Mucosa of rectum (tissue), 2 donors: ENCODE results near the gene PRSS3.
"Not testable (repeated sequence)": the region's sequence is repeated elsewhere in the genome, so short reads cannot be mapped to it uniquely, and the experiment has no call there.

ENCODE experiments used
- H3K27ac ChIP-seq, 2 donors: one replicate each; pipeline ENCODE4 v1.7.0; 2013; ENCODE audit warnings: inconsistent platforms in 2 of 2, low read depth in 2 of 2, low read length in 2 of 2
- H3K27me3 ChIP-seq, 2 donors: one replicate each; pipeline ENCODE4 v1.7.0; 2013; ENCODE audit warnings: low read length in 2 of 2; ENCODE audit not compliant: control insufficient read depth in 2 of 2, insufficient read depth in 2 of 2
- H3K36me3 ChIP-seq, 2 donors: one replicate each; pipeline ENCODE4 v1.7.0; 2013; ENCODE audit warnings: low read length in 2 of 2; ENCODE audit not compliant: control insufficient read depth in 2 of 2, insufficient read depth in 2 of 2
- H3K4me1 ChIP-seq, 2 donors: one replicate each; pipeline ENCODE4 v1.7.0; 2013; ENCODE audit warnings: low read length in 2 of 2, mild to moderate bottlenecking in 1 of 2; ENCODE audit not compliant: control insufficient read depth in 2 of 2, insufficient read depth in 2 of 2
- H3K4me3 ChIP-seq, 2 donors: one replicate each; pipeline ENCODE4 v1.7.0; 2013; ENCODE audit warnings: low read length in 2 of 2
- H3K9ac ChIP-seq, 2 donors: one replicate each; pipeline ENCODE4 v1.7.0; 2013; ENCODE audit warnings: low read length in 2 of 2, low read depth in 1 of 2, mild to moderate bottlenecking in 1 of 2
- H3K9me3 ChIP-seq, 2 donors: one replicate each; pipeline ENCODE4 v1.7.0; 2013; ENCODE audit warnings: low read length in 2 of 2; ENCODE audit not compliant: control insufficient read depth in 2 of 2
- donor health status: healthy.
- donor health status: Normal muscosa, but diverticular disease.

The PRSS3 gene

GRCh38 chr9:33763709-33764108, 31.7 kb upstream of the PRSS3 start:
- not testable (repeated sequence) for H3K9me3 ChIP-seq, H3K4me1 ChIP-seq, H3K4me3 ChIP-seq, H3K9ac ChIP-seq, H3K27me3 ChIP-seq, H3K36me3 ChIP-seq, H3K27ac ChIP-seq

DNA sequence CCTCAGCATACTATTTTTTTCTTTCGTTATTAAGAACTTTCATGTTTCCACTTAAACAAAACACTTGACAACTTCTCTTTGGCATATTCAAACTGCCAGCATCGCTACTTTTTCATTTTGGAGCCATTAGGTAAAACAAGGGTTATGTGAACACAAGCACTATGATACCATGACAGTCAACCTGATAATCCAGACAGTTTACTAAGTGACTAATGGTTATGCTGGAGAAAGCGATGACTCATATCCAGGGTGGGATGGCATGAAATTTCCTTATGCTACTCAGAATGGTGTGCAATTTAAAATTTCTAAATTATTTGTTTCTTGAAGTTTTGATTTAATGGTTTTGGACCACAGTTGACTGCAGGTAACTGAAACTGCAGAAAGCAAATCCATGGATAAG, 29.9 kb upstream of the PRSS3 start:
- Histone ChIP-seq H3K4me1 (no peaks in the 10 kb centered on the region), H3K27me3 (no peaks in the 10 kb centered on the region), H3K36me3 (no peaks in the 10 kb centered on the region), H3K9me3 (no peaks in the 10 kb centered on the region), H3K9ac (no peak overlapping the region), H3K27ac (no peak overlapping the region), H3K4me3 (no peak overlapping the region)

- H3K4me3 ChIP-seq, H3K9ac ChIP-seq, H3K27me3 ChIP-seq, H3K4me1 ChIP-seq, H3K36me3 ChIP-seq, H3K9me3 ChIP-seq: not testable (repeated sequence)
- peak overlapping the region in 1 of 2 donors; percentile 51 for H3K27ac ChIP-seq
Measured at GRCh38 chr9:33770156-33770880, 25.0 kb upstream of the PRSS3 start.

DNA sequence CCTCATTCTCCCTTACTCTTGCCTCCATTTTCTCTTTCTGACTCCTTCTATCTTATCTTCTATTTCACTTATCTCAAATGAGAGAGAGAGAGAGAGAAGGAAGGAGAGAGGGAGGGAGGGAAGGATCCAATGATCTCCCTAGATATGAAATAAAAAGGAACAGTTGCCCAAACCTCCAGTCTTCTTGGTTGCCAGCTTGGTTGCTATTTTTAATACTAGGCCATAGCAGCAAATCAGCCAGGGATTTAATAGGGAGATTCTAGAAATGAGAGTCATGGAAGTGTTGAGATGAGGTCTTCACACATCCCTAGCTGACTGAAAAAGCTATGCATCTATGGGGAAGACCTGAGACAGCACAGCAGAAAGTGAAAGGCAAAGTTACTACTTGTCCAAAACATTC, 22.2 kb upstream of the PRSS3 start:
- H3K27ac ChIP-seq, H3K4me1 ChIP-seq, H3K9me3 ChIP-seq, H3K36me3 ChIP-seq, H3K9ac ChIP-seq, H3K27me3 ChIP-seq, H3K4me3 ChIP-seq: not testable (repeated sequence)

- peak overlapping the region in 1 of 2 donors; percentile 8 for H3K9ac ChIP-seq
Measured at GRCh38 chr9:33774074-33774659, 21.2 kb upstream of the PRSS3 start.

GRCh38 chr9:33776578-33776977, 18.8 kb upstream of the PRSS3 start:
- Histone ChIP-seq H3K9ac (no peak overlapping the region), H3K27ac (no peak overlapping the region), H3K4me1 (peaks cover 0 to 2% of the 10 kb centered on the region in 2 donors), H3K27me3 (no peaks in the 10 kb centered on the region), H3K9me3 (no peaks in the 10 kb centered on the region), H3K4me3 (no peak overlapping the region), H3K36me3 (no peaks in the 10 kb centered on the region)

More at GRCh38 chr9:33774074-33774659, 21.2 kb upstream of the PRSS3 start:
- not testable (repeated sequence) for H3K4me1 ChIP-seq, H3K27me3 ChIP-seq, H3K9me3 ChIP-seq, H3K36me3 ChIP-seq
- H3K27ac ChIP-seq = peak overlapping the region in 1 of 2 donors; percentile 32
- H3K4me3 ChIP-seq = peak overlapping the region in 1 of 2 donors; percentile 31

DNA sequence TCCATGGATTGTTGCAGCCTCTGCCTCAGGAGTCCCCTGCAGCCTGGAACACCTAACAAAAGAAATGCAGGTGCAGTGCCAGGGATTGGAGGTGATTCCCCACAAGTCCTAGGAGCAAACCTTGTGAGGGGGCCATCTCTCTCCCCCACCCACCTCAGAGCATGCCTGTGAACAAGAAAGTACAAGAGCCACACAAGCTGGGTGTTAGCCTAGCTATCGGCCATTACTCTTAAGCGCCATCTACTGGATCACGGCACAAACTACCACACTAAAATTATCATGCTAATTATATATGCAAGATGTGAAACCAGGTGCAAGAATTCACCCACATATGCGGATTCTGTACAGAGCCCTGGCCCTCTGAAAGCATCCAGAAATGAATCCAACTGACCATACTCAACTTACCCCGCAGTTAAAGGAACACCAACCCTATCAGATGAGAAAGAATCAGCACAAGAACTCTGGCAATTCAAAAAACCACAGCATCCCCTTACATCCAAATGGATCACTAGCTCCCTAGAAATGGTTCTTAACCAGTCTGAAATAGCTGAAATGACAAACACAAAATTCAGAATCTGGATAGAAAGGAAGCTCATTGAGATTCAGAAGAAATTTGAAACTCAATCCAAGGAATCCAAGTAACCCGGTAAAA, 16.5 kb upstream of the PRSS3 start:
- H3K4me3 ChIP-seq = no peak overlapping the region
- no peak overlapping the region for H3K27ac ChIP-seq
- no peaks in the 10 kb centered on the region for H3K9me3 ChIP-seq
- H3K36me3 ChIP-seq = no peaks in the 10 kb centered on the region
- H3K4me1 ChIP-seq = no peaks in the 10 kb centered on the region
- H3K9ac ChIP-seq = no peak overlapping the region
- H3K27me3 ChIP-seq = no peaks in the 10 kb centered on the region

- Histone ChIP-seq H3K27ac (no peak overlapping the region), H3K4me1 (no peaks in the 10 kb centered on the region), H3K4me3 (no peak overlapping the region), H3K36me3 (no peaks in the 10 kb centered on the region), H3K9ac (no peak overlapping the region), H3K9me3 (no peaks in the 10 kb centered on the region), H3K27me3 (no peaks in the 10 kb centered on the region)
Measured at GRCh38 chr9:33780276-33780675, 15.1 kb upstream of the PRSS3 start.

DNA sequence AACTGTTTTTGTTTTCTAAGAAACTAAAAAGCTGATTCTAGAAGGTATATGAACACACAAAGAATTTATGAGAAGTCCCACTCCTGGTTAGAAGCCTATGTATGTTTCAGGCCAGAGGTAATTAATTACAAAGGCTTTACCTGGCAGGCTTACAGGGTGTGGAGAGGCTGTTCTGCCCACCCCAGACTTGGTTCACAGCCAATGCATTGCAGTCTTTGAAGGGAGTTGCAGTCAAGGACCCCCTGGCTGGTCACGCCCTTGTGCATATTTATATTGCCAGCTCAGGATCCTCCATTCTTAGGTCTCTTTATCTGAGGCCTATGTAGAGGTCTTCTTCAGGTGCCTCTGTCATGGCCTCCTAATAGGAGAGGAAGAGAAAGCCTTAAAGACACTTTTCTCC, 13.6 kb upstream of the PRSS3 start:
- Histone ChIP-seq H3K36me3 (peaks cover 0 to 3% of the 10 kb centered on the region in 2 donors), H3K27me3 (no peaks in the 10 kb centered on the region), H3K4me1 (no peaks in the 10 kb centered on the region), H3K4me3 (no peak overlapping the region), H3K9ac (no peak overlapping the region), H3K27ac (no peak overlapping the region), H3K9me3 (no peaks in the 10 kb centered on the region)

DNA sequence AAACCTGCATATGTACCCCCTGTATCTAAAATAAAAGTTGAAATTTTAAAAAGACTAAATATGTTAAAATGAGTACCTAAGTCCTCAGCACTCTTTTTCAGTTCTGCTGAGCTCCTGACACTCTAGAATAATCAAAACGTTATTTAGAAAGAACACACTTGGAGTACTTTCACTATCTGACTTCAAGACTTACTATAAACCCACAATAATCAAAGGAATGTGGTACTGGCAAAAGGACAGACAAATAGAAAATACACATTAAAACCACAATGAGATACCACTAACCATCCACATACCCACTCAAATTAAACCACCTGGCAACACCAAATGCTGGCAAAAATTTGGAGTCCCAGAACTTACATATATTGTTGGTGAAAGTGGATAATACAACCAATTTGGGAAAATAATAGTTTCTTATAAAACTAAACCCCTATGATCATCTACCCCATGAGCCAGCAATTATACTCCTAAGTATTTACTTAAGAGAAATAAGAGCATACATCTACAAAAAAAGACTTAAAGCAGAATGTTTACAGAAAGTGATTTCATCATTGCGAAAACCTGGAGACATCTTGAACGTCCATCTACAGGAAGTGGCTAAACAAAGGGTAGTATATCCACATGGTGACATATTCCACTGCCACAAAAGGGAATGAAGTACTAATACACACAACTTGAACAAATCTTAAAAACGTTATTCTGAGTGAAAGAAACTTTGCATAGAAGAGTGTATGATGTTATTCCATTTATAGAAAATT, 12.8 kb upstream of the PRSS3 start:
- H3K27ac ChIP-seq = no peak overlapping the region
- H3K27me3 ChIP-seq = no peaks in the 10 kb centered on the region
- H3K4me1 ChIP-seq = no peaks in the 10 kb centered on the region
- H3K9ac ChIP-seq = no peak overlapping the region
- no peaks in the 10 kb centered on the region for H3K9me3 ChIP-seq
- H3K36me3 ChIP-seq = peaks cover 0 to 4% of the 10 kb centered on the region in 2 donors
- no peak overlapping the region for H3K4me3 ChIP-seq
